Loucy (cell line): ENCODE results near the gene PITX1.

Experiments used
- EZH2phosphoT487 ChIP-seq: fragments of 200-600 bp; IDR thresholded peaks from 2 replicates; pipeline ENCODE4 v1.6.1; 2018; ENCODE audit warnings: antibody characterized with exemption, mild to moderate bottlenecking, moderate library complexity, borderline replicate concordance
- TF ChIP-seq, protein P1 (sequence below): fragments of 200-600 bp; sonication (generic); conservative IDR thresholded peaks from 2 replicates; pipeline ENCODE4 v1.5.1; 2014; ENCODE audit warnings: mild to moderate bottlenecking, antibody characterized with exemption, low read length

GRCh38 chr5:135060021-135060420 lies 26.0 kb upstream of the PITX1 start:
- TF ChIP-seq, protein P1, sequence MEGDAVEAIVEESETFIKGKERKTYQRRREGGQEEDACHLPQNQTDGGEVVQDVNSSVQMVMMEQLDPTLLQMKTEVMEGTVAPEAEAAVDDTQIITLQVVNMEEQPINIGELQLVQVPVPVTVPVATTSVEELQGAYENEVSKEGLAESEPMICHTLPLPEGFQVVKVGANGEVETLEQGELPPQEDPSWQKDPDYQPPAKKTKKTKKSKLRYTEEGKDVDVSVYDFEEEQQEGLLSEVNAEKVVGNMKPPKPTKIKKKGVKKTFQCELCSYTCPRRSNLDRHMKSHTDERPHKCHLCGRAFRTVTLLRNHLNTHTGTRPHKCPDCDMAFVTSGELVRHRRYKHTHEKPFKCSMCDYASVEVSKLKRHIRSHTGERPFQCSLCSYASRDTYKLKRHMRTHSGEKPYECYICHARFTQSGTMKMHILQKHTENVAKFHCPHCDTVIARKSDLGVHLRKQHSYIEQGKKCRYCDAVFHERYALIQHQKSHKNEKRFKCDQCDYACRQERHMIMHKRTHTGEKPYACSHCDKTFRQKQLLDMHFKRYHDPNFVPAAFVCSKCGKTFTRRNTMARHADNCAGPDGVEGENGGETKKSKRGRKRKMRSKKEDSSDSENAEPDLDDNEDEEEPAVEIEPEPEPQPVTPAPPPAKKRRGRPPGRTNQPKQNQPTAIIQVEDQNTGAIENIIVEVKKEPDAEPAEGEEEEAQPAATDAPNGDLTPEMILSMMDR: no peak
- no peak for TF ChIP-seq EZH2phosphoT487
